ENCODE results near the gene LUZP4.
"Not testable (repeated sequence)": the region's sequence is repeated elsewhere in the genome, so short reads cannot be mapped to it uniquely, and the experiment has no call there.

LUZP4 gene

GRCh38 chrX:115297189-115297588, 7.7 kb downstream of the LUZP4 start:
- no peak for DNase-seq (ENCODE audit: low read depth)
- H3K4me3 ChIP-seq (ENCODE audit: control insufficient read depth, low read depth, low read length), result no peak overlapping the region
- no peak for TF ChIP-seq CTCF (IDR thresholded peaks at IDR 0.05; ENCODE audit: control insufficient read depth, insufficient read depth, low read depth, low read length, missing control alignments)

- DNase-seq (ENCODE audit: low read depth), result no peak
- no peak overlapping the region for H3K4me3 ChIP-seq (ENCODE audit: control insufficient read depth, low read depth, low read length)
- TF ChIP-seq CTCF (IDR thresholded peaks at IDR 0.05; ENCODE audit: control insufficient read depth, insufficient read depth, low read depth, low read length, missing control alignments), result no peak
Observed at GRCh38 chrX:115311139-115311538, 21.6 kb downstream of the LUZP4 start.

- DNase-seq (ENCODE audit: low read depth), result no peak
- no peak overlapping the region for H3K4me3 ChIP-seq (ENCODE audit: control insufficient read depth, low read depth, low read length)
- no peak for TF ChIP-seq CTCF (IDR thresholded peaks at IDR 0.05; ENCODE audit: control insufficient read depth, insufficient read depth, low read depth, low read length, missing control alignments)
Observed at GRCh38 chrX:115311601-115312001, 22.1 kb downstream of the LUZP4 start.

- no peak for TF ChIP-seq CTCF (IDR thresholded peaks at IDR 0.05; ENCODE audit: control insufficient read depth, insufficient read depth, low read depth, low read length, missing control alignments)
- H3K4me3 ChIP-seq (ENCODE audit: control insufficient read depth, low read depth, low read length), result no peak overlapping the region
- no peak for DNase-seq (ENCODE audit: low read depth)
Observed at GRCh38 chrX:115318139-115318538, 28.6 kb downstream of the LUZP4 start.

GRCh38 chrX:115322375-115322774, 32.9 kb downstream of the LUZP4 start:
- TF ChIP-seq CTCF (IDR thresholded peaks at IDR 0.05; ENCODE audit: control insufficient read depth, insufficient read depth, low read depth, low read length, missing control alignments), result no peak
- no peak for DNase-seq (ENCODE audit: low read depth)
- no peak overlapping the region for H3K4me3 ChIP-seq (ENCODE audit: control insufficient read depth, low read depth, low read length)

GRCh38 chrX:115324194-115324593, 34.7 kb downstream of the LUZP4 start:
- TF ChIP-seq CTCF (IDR thresholded peaks at IDR 0.05; ENCODE audit: control insufficient read depth, insufficient read depth, low read depth, low read length, missing control alignments), result no peak
- no peak for DNase-seq (ENCODE audit: low read depth)
- no peak overlapping the region for H3K4me3 ChIP-seq (ENCODE audit: control insufficient read depth, low read depth, low read length)

GRCh38 chrX:115329282-115329681, 39.8 kb downstream of the LUZP4 start:
- DNase-seq (ENCODE audit: low read depth), result not testable (repeated sequence)

More at GRCh38 chrX:115329282-115329681, 39.8 kb downstream of the LUZP4 start:
- not testable (repeated sequence) for H3K4me3 ChIP-seq (ENCODE audit: control insufficient read depth, low read depth, low read length)
